GM23338 (cell line): Measurements from ENCODE around the gene TM9SF4. TPM values are rescaled to one million over a fixed set of nuclear protein-coding genes. Genes with fewer than 3 reads are reported as not detected.

Experiments used
- ATAC-seq: fragments of 200-7000 bp; cut with Tn5 transposase; 3 replicates; pipeline ENCODE4 v1.9.1; 2020
- DNase-seq: peaks from one replicate; pipeline ENCODE4 v3.0.0-alpha.2; 2015; ENCODE audit warnings: low spot score
- H2AFZ ChIP-seq: fragments of 200-600 bp; sonication (generic); 2 replicates; pipeline ENCODE4 v1.8.0; 2016; ENCODE audit warnings: antibody characterized with exemption, mild to moderate bottlenecking, moderate library complexity
- H3F3A ChIP-seq: fragments of 200-600 bp; sonication (generic); replicated peaks from 2 replicates; pipeline ENCODE4 v1.8.0; 2017; ENCODE audit warnings: antibody characterized with exemption, mixed run types, low read depth
- H3K27ac ChIP-seq: fragments of 200-600 bp; sonication (generic); 2 replicates; pipeline ENCODE4 v1.6.1; 2016; ENCODE audit warnings: low read depth
- H3K27me3 ChIP-seq: fragments of 200-600 bp; sonication (generic); 2 replicates; pipeline ENCODE4 v1.8.0; 2016; ENCODE audit warnings: mild to moderate bottlenecking, mixed run types, moderate library complexity; ENCODE audit not compliant: insufficient read depth
- H3K36me3 ChIP-seq: fragments of 200-600 bp; sonication (generic); 2 replicates; pipeline ENCODE4 v1.8.0; 2016; ENCODE audit warnings: mild to moderate bottlenecking; ENCODE audit not compliant: insufficient read depth
- H3K4me1 ChIP-seq: fragments of 200-600 bp; sonication (generic); 2 replicates; pipeline ENCODE4 v1.8.0; 2016; ENCODE audit warnings: mild to moderate bottlenecking, moderate library complexity; ENCODE audit not compliant: insufficient read depth
- H3K4me2 ChIP-seq: fragments of 200-600 bp; sonication (generic); 2 replicates; pipeline ENCODE4 v1.7.1; 2017; ENCODE audit warnings: mixed run types
- H3K4me3 ChIP-seq: fragments of 200-600 bp; sonication (generic); 2 replicates; pipeline ENCODE4 v1.6.1; 2016; ENCODE audit warnings: mixed run types
- H3K79me2 ChIP-seq: fragments of 200-600 bp; sonication (generic); replicated peaks from 2 replicates; pipeline ENCODE4 v1.8.0; 2017; ENCODE audit warnings: mild to moderate bottlenecking; ENCODE audit not compliant: insufficient read depth
- H3K9me2 ChIP-seq: fragments of 200-600 bp; sonication (generic); 2 replicates; pipeline ENCODE4 v1.8.0; 2017; ENCODE audit not compliant: insufficient read depth
- H4K20me1 ChIP-seq: fragments of 200-600 bp; sonication (generic); replicated peaks from 2 replicates; pipeline ENCODE4 v1.8.0; 2017; ENCODE audit warnings: mild to moderate bottlenecking; ENCODE audit not compliant: insufficient read depth
- H3K27ac Mint-ChIP-seq: 2 replicates; pipeline ENCODE4 v1.8.0; 2020; ENCODE audit warnings: inconsistent platforms, mild to moderate bottlenecking, moderate library complexity, mixed read lengths
- H3K27me3 Mint-ChIP-seq: 3 replicates; pipeline ENCODE4 v1.8.0; 2022; ENCODE audit warnings: low read depth, mild to moderate bottlenecking, moderate library complexity, mixed read lengths, inconsistent platforms; ENCODE audit not compliant: insufficient read depth, poor library complexity
- H3K36me3 Mint-ChIP-seq: 3 replicates; pipeline ENCODE4 v1.8.0; 2021; ENCODE audit warnings: low read depth, mild to moderate bottlenecking, inconsistent platforms, moderate library complexity, mixed read lengths
- H3K4me1 Mint-ChIP-seq: 3 replicates; pipeline ENCODE4 v1.8.0; 2020; ENCODE audit warnings: mild to moderate bottlenecking, inconsistent platforms, mixed read lengths
- H3K4me3 Mint-ChIP-seq: 3 replicates; pipeline ENCODE4 v1.8.0; 2021; ENCODE audit warnings: moderate library complexity, mild to moderate bottlenecking, inconsistent platforms, mixed read lengths
- H3K9me3 Mint-ChIP-seq: 3 replicates; pipeline ENCODE4 v1.8.0; 2020; ENCODE audit warnings: moderate library complexity, mild to moderate bottlenecking, inconsistent platforms, mixed read lengths
- CREB1 ChIP-seq: fragments of 250-450 bp; sonication (Bioruptor Pico); IDR thresholded peaks from 2 replicates; pipeline ENCODE4 v1.5.0; 2020; ENCODE audit warnings: low read depth, mild to moderate bottlenecking, moderate library complexity
- CTCF ChIP-seq, 2 experiments: fragments of 200-600 bp in 1 of 2; sonication (generic) in 1 of 2; conservative IDR thresholded peaks; 2 replicates each; pipeline versions ENCODE4 v1.5.1 to v1.6.1; 2016 to 2017; ENCODE audit warnings: antibody characterized with exemption in 2 of 2, low read depth in 2 of 2, mild to moderate bottlenecking in 2 of 2, moderate library complexity in 1 of 2
- JUNB ChIP-seq: IDR thresholded peaks from one replicate; pipeline ENCODE4 v1.6.1; 2016; ENCODE audit warnings: antibody characterized with exemption; ENCODE audit not compliant: unreplicated experiment
- NANOG ChIP-seq: IDR thresholded peaks from 2 replicates; pipeline ENCODE4 v1.6.1; 2016; ENCODE audit warnings: antibody characterized with exemption, borderline replicate concordance
- POLR2AphosphoS5 ChIP-seq: IDR thresholded peaks from 2 replicates; pipeline ENCODE4 v1.6.1; 2016; ENCODE audit warnings: antibody characterized with exemption, low read depth
- ZNF114 ChIP-seq: fragments of 250-450 bp; sonication (Bioruptor Pico); IDR thresholded peaks from 2 replicates; pipeline ENCODE4 v1.5.0; 2020; ENCODE audit warnings: mild to moderate bottlenecking, moderate library complexity
- ZNF462 ChIP-seq: fragments of 250-450 bp; sonication (Bioruptor Pico); IDR thresholded peaks from 2 replicates; pipeline ENCODE4 v1.5.0; 2020; ENCODE audit warnings: mild to moderate bottlenecking, moderate library complexity
- polyA plus RNA-seq: library from polyadenylated mRNA; unstranded; fragments of >200 nt; fragmentation: Nextera tagmentation; extraction: Ambion mirVana; gene quantifications from 2 replicates; pipeline ENCODE4 v1.2.1, GENCODE V29; 2016
- total RNA-seq: library from RNA; depleted of rRNA; stranded (reverse); fragments of >200 nt; shearing (Covaris generic); gene quantifications from 2 replicates; pipeline ENCODE4 v1.2.3, GENCODE V29; 2014
- TF ChIP-seq, protein P1 (sequence below): IDR thresholded peaks from 2 replicates; pipeline ENCODE4 v1.6.1; 2016; ENCODE audit warnings: antibody characterized with exemption
- TF ChIP-seq, protein P2 (sequence below): IDR thresholded peaks from one replicate; pipeline ENCODE4 v1.6.1; 2018; ENCODE audit warnings: antibody characterized with exemption; ENCODE audit not compliant: unreplicated experiment

The TM9SF4 gene
- total and polyA plus RNA-seq, 2 experiments from 2014 or later, result 20.4 to 52.6 TPM

- Mint-ChIP-seq H3K4me1 (peaks cover 7% of the 10 kb centered on the region; the same call in 2 of the 3 replicates), H3K9me3 (no peaks in the 10 kb centered on the region), H3K27me3 (peaks cover 16% of the 10 kb centered on the region), H3K36me3 (peaks cover 61% of the 10 kb centered on the region), H3K4me3 (no peak overlapping the region), H3K27ac (no peak overlapping the region)
- no peaks in the 10 kb centered on the region for H3K9me2 ChIP-seq
- DNase-seq (no peak), ATAC-seq (no peak)
- 0 out of 2 replicates have a peak, but pooled peaks cover 11% of the 10 kb centered on the region for H3F3A ChIP-seq
- no peak overlapping the region for H3K4me3 ChIP-seq
- no peaks in the 10 kb centered on the region for H3K79me2 ChIP-seq
- H4K20me1 ChIP-seq, result peaks cover 15% of the 10 kb centered on the region
- H3K27me3 ChIP-seq, result no peaks in the 10 kb centered on the region
- H2AFZ ChIP-seq, result no peak overlapping the region
- H3K4me1 ChIP-seq, result peaks cover 7% of the 10 kb centered on the region; the same call in 1 of the 2 replicates
- no peak overlapping the region for H3K4me2 ChIP-seq
- H3K27ac ChIP-seq, result no peak overlapping the region
- TF ChIP-seq, protein P1, sequence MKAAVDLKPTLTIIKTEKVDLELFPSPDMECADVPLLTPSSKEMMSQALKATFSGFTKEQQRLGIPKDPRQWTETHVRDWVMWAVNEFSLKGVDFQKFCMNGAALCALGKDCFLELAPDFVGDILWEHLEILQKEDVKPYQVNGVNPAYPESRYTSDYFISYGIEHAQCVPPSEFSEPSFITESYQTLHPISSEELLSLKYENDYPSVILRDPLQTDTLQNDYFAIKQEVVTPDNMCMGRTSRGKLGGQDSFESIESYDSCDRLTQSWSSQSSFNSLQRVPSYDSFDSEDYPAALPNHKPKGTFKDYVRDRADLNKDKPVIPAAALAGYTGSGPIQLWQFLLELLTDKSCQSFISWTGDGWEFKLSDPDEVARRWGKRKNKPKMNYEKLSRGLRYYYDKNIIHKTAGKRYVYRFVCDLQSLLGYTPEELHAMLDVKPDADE, result no peak
- TF ChIP-seq CTCF (conservative IDR thresholded peaks at IDR 0.05; ENCODE audit: low read depth in 2 of 2) (no peak), NANOG (no peak), CREB1 (no peak), POLR2AphosphoS5 (no peak), ZNF462 (CRISPR knock-in tag) (no peak), JUNB (no peak), ZNF114 (CRISPR knock-in tag) (no peak)
- TF ChIP-seq, protein P2, sequence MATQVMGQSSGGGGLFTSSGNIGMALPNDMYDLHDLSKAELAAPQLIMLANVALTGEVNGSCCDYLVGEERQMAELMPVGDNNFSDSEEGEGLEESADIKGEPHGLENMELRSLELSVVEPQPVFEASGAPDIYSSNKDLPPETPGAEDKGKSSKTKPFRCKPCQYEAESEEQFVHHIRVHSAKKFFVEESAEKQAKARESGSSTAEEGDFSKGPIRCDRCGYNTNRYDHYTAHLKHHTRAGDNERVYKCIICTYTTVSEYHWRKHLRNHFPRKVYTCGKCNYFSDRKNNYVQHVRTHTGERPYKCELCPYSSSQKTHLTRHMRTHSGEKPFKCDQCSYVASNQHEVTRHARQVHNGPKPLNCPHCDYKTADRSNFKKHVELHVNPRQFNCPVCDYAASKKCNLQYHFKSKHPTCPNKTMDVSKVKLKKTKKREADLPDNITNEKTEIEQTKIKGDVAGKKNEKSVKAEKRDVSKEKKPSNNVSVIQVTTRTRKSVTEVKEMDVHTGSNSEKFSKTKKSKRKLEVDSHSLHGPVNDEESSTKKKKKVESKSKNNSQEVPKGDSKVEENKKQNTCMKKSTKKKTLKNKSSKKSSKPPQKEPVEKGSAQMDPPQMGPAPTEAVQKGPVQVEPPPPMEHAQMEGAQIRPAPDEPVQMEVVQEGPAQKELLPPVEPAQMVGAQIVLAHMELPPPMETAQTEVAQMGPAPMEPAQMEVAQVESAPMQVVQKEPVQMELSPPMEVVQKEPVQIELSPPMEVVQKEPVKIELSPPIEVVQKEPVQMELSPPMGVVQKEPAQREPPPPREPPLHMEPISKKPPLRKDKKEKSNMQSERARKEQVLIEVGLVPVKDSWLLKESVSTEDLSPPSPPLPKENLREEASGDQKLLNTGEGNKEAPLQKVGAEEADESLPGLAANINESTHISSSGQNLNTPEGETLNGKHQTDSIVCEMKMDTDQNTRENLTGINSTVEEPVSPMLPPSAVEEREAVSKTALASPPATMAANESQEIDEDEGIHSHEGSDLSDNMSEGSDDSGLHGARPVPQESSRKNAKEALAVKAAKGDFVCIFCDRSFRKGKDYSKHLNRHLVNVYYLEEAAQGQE, result no peak
- peaks cover 48% of the 10 kb centered on the region for H3K36me3 ChIP-seq
These were observed 49.6 kb downstream of the TM9SF4 start for GRCh38 chr20:32158943-32159660.
